Measurements from ENCODE around the gene GNPTG.

Gene GNPTG

GRCh38 chr16:1347286-1347855 is 4.4 kb upstream of the GNPTG start:
- DNase-seq (ENCODE audit: low read depth) = no peak

- no peak for DNase-seq (ENCODE audit: low read depth)
These were observed 3.8 kb upstream of the GNPTG start for GRCh38 chr16:1347962-1348361.

- DNase-seq (ENCODE audit: low read depth) = no peak
These were observed 3.3 kb upstream of the GNPTG start for GRCh38 chr16:1348441-1348840.

GRCh38 chr16:1348926-1349325 is 2.8 kb upstream of the GNPTG start:
- DNase-seq (ENCODE audit: low read depth) = no peak

GRCh38 chr16:1349351-1349750 is 2.4 kb upstream of the GNPTG start:
- DNase-seq (ENCODE audit: low read depth) = no peak

GRCh38 chr16:1349951-1350350 is 1.8 kb upstream of the GNPTG start:
- no peak for DNase-seq (ENCODE audit: low read depth)

- no peak for DNase-seq (ENCODE audit: low read depth)
These were observed 1.0 kb upstream of the GNPTG start for GRCh38 chr16:1350691-1351090.

DNA sequence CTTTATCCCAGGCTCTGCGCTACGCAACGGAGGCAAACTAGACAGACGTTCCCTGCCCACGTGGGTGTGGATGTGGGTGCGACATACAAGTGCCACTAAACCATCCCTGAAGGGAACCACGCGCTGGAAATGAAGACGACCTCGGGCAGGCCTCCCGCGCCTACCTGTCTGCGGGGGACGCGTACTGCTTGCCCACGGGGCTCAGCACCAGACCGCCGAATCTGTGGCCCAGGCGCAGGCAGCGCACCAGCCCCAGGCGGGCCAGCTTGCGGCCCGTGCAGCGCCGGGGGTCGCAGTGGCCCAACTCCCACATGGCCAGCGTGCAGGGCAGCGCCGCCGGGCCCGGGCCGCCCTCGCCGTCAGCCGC is 533 bp upstream of the GNPTG start:
- no peak for DNase-seq (ENCODE audit: low read depth)

DNA sequence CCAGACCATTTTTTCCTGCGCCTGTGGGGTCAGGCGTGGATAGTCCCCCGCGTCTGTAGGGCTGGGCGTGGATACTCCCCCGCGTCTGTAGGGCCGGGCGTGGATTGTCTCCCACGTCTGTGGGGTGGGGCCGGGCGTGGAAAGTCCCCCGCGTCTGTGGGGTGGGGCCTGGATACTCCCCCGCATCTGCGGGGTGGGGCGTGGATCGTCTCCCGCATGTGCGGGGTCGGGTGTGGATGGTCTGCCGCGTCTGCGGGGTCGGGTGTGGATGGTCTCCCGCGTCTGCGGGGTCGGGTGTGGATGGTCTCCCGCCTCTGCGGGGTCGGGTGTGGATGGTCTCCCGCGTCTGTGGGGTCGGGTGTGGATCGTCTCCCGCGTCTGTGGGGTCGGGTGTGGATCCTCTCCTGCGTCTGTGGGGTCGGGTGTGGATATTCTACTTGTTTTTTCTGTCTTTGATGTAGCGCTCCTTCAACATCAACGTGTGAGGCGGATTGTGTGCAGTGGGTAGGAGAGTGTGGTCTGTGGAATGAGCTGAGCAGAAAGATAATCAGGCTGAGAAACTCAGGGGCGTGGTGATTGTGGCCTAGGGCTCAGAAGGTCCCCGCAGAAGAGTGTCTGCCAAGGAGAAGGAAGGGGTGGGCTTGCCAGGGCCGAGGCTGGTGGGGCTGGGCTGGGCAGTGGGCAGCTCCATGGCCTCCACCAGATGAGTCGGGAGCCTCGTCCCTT is 3.2 kb downstream of the GNPTG start:
- DNase-seq (ENCODE audit: low read depth) = no peak

- DNase-seq (ENCODE audit: low read depth) = no peak
These were observed 3.9 kb downstream of the GNPTG start for GRCh38 chr16:1355591-1355990.

GRCh38 chr16:1356061-1356900 is 4.5 kb downstream of the GNPTG start:
- DNase-seq (ENCODE audit: low read depth) = no peak

DNA sequence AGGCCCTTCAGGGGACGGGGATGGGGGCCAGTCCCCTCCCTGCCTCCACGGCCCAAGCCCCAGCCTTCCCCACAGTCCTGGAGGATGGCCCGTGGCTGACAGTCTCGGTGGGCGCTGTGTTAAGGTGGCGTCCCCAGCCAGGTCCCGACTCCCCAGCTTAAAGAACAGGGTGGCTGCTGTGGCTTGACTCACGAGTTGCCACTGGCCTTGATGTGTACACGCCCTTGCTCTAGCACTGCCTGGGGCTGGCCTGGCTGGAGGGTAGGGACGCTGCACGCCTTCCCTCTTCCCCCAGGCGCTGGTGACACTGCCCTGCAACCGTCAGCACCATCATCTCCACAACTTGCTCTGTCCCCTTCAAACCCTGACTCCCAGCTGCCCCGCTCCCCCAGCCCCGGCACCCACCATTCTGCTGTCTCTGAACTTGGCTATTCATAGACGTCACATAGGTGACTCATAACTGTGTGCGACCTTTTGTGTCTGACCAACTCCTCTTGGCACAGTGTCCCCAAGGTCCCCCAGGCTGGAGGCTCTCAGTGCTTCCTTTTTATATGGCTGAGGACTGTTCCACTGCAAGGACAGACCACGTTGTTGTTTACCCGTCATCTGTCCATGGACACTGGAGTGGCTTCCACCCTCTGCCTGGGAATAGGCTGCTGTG is 6.3 kb downstream of the GNPTG start:
- DNase-seq (ENCODE audit: low read depth) = no peak

DNA sequence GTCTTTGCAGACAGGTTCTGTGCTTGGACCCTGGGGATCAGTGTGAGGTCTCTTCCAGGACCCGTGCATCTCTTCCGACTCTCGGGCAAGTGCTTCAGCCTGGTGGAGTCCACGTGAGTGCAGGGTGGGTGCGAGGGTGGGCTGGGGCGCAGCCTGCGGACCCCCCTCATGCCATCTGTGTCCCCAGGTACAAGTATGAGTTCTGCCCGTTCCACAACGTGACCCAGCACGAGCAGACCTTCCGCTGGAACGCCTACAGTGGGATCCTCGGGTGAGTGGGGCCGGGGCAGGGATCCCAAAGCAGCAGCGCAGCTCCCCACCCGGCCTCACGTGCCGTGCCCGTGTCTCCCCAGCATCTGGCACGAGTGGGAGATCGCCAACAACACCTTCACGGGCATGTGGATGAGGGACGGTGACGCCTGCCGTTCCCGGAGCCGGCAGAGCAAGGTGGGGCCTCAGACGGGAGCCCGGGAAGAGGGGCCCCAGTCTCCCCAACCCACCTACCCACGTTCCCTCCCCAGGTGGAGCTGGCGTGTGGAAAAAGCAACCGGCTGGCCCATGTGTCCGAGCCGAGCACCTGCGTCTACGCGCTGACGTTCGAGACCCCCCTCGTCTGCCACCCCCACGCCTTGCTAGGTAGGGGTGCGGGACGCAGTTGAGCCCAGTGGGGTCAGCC is 10.1 kb downstream of the GNPTG start:
- DNase-seq (ENCODE audit: low read depth) = no peak

DNA sequence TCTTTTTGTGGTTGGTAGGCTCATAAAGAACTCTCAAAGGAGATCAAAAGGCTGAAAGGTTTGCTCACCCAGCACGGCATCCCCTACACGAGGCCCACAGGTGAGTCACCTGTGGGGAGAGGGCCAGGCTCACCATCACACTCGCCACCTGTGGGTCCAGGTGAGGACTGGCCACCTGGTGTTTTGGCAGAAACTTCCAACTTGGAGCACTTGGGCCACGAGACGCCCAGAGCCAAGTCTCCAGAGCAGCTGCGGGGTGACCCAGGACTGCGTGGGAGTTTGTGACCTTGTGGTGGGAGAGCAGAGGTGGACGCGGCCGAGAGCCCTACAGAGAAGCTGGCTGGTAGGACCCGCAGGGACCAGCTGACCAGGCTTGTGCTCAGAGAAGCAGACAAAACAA is 11.1 kb downstream of the GNPTG start:
- DNase-seq (ENCODE audit: low read depth) = no peak

- peak; percentile 45 for DNase-seq (ENCODE audit: low read depth)
These were observed 11.8 kb downstream of the GNPTG start for GRCh38 chr16:1363501-1364041.

DNA sequence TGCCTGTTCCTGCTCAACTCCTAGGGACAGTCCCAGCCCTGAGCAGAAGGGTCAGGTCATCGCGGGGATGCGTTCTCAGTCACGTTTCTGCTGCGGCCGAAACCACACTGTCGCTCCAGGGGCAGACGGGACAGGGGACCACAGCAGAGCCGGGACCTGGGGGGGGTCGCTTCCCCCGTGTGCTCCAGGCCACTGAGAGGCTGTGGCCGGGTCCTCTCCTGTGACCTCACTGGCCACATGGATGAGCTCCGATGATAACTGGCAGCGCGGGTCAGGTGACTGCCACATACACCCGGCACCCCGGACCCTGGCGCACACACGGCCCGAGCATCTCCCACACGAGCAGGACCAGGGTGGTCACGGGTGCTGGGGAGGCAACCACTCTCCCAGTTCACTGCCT is 12.8 kb downstream of the GNPTG start:
- DNase-seq (ENCODE audit: low read depth) = no peak

DNA sequence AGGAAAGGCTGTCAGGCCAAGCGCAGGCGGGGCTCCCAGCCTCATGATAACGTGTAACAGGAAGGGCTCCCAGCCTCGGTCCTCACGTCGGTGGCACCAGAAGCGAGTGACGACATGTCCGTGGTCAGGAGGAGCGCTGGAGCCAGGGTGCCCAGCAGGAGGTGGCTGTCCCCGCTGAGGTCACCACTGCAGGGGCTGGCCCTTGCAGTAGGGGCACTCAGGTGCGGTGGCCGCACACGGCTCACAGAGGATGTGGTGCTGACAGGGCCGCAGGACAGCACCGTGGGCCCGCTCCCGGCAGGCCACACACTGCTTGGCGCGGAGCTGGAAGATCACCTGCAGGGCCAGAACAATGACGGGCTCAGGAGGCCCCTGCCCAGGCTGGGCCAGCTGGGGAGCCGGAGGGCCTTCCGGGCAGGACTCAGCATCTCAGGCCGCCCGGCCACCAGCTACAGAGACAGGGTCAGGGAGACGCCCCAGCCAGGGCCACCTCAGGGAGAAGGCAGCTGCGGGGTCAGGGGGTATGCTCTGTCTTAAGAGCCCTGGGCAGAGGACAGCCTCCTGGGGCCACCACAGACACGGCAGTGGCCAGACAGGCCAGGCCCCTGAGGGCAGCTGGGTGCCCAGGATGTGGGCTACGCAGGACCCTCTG is 14.5 kb downstream of the GNPTG start:
- no peak for DNase-seq (ENCODE audit: low read depth)

GRCh38 chr16:1366712-1367299 is 15.1 kb downstream of the GNPTG start:
- no peak for DNase-seq (ENCODE audit: low read depth)

DNA sequence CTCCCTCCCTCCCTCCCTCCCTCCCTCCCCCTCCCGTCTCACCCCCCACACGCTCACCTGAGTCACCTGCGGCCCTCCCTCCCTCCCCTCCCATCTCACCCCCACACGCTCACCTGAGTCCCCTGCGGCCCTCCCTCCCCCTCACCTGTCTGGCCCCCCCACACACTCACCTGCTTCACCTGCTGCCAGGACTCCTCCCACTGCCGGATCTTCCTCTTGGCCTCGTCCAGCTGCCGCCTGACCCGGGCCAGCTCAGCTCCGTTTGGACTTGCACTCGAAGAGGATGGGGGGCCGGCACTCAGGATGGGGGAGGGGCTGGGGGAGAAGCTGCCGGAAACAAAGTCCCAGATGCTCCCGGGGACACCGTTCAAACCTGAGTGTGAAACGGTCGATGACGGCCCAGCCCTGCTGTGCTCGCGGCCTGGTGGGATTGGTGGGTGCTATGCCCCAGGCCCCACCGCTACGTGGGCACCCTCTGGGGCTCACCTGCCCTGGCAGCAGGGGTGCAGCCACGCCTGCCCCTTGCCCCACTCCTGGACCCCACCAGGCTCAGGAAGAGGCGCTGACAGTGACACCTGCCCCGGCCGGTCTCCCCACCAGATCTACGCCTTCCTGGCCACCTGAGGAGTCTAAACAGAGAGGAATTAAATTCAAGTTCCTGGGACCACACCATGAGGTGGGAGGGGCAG is 15.9 kb downstream of the GNPTG start:
- no peak for DNase-seq (ENCODE audit: low read depth)
